Sigmoid colon (tissue), 7 donors: Measurements from ENCODE around the gene NTNG1. TPM values are rescaled to one million over a fixed set of nuclear protein-coding genes. Genes with fewer than 3 reads are reported as not detected.

ENCODE experiments used
- DNase-seq: peaks from one replicate; pipeline ENCODE4 v3.0.0-alpha.2; 2019
- H3K27ac ChIP-seq, 4 donors: fragments of 200-600 bp; sonication (generic); one replicate each; pipeline ENCODE4 v1.5.1; 2016 to 2019; ENCODE audit warnings: mild to moderate bottlenecking in 1 of 4
- H3K27me3 ChIP-seq, 3 donors: fragments of 200-600 bp; sonication (generic); one replicate each; pipeline ENCODE4 v1.5.1; 2019; ENCODE audit warnings: mild to moderate bottlenecking in 1 of 3
- H3K36me3 ChIP-seq, 4 donors: fragments of 200-600 bp; sonication (generic); one replicate each; pipeline ENCODE4 v1.5.1; 2016 to 2019
- H3K4me1 ChIP-seq, 4 donors: fragments of 200-600 bp; sonication (generic); one replicate each; pipeline ENCODE4 v1.5.1; 2017 to 2019
- H3K4me3 ChIP-seq, 4 donors: fragments of 200-600 bp; sonication (generic); one replicate each; pipeline ENCODE4 v1.5.1; 2017 to 2019; ENCODE audit warnings: mild to moderate bottlenecking in 2 of 4, moderate library complexity in 1 of 4
- H3K9me3 ChIP-seq, 4 donors: fragments of 200-600 bp in 3 of 4; sonication (generic) in 3 of 4; one replicate each; pipeline versions ENCODE4 v1.5.1 to v1.6.1; 2013 to 2019
- CTCF ChIP-seq, 4 experiments: fragments of 450-650 bp in 3 of 4; fragments of 200-600 bp in 1 of 4; IDR thresholded peaks; one replicate each; pipeline ENCODE4 v1.5.1; 2016 to 2019; ENCODE audit warnings: antibody characterized with exemption in 4 of 4, mild to moderate bottlenecking in 3 of 4, moderate library complexity in 2 of 4
- EP300 ChIP-seq, 4 donors: sonication (generic); formaldehyde crosslinking; IDR thresholded peaks; one replicate each; pipeline ENCODE4 v1.6.1; 2017; ENCODE audit warnings: antibody characterized with exemption in 4 of 4
- POLR2A ChIP-seq, 2 donors: fragments of 450-650 bp; IDR thresholded peaks; one replicate each; pipeline ENCODE4 v1.6.1; 2016; ENCODE audit warnings: antibody characterized with exemption in 2 of 2, mild to moderate bottlenecking in 2 of 2, moderate library complexity in 2 of 2
- POLR2AphosphoS5 ChIP-seq, 4 donors: sonication (generic); formaldehyde crosslinking; IDR thresholded peaks; one replicate each; pipeline ENCODE4 v1.6.1; 2017; ENCODE audit warnings: antibody characterized with exemption in 4 of 4
- WGBS, 2 donors: extraction: QIAGEN DNeasy Blood & Tissue Kit; methylation state at CpG; one replicate each; pipeline ENCODE4 v1.1.7; 2013; 5-methylcytosine and 5-hydroxymethylcytosine counted together
- intact Hi-C: fragments of 100-400 bp; cut with DNase I; formaldehyde crosslinking; loops from one replicate; pipeline ENCODE4 v1.15.1; 2023
- polyA plus RNA-seq, 3 donors: library from polyadenylated mRNA; stranded (reverse); fragments of 200-250 nt; gene quantifications; one replicate each; pipeline ENCODE4 v1.2.3, GENCODE V29; 2013
- total RNA-seq, 4 donors: library from RNA; depleted of rRNA; stranded (reverse); fragments of >200 nt; gene quantifications; one replicate each; pipeline ENCODE4 v1.1.0, GENCODE V29; 2016
- donor health status: healthy with polysubstance abuse.
- donor health status: Bipolar disorder and iron deficiency.
- donor health status: healthy.

The NTNG1 gene
- total and polyA plus RNA-seq, 7 donors, result under 0.01 to 32.5 (median 9.5) TPM; not detected in 1

- no peaks in the 10 kb centered on the region for H3K4me1 ChIP-seq
- intact Hi-C loops, result loop anchor here (10.0 kb wide), 2 partner anchors 221 to 251 kb away; no protein-coding TSS in a partner anchor
- no peak overlapping the region for H3K27ac ChIP-seq
- 90 to 92% methylated on average over 1 of the region's 1 CpG for WGBS, 2 donors
- no peaks in the 10 kb centered on the region for H3K9me3 ChIP-seq
- H3K36me3 ChIP-seq, result no peaks in the 10 kb centered on the region
- no peak overlapping the region for H3K4me3 ChIP-seq
- TF ChIP-seq EP300 (IDR thresholded peaks at IDR 0.05), result no peak
- TF ChIP-seq POLR2AphosphoS5 (IDR thresholded peaks at IDR 0.05), result no peak
- TF ChIP-seq POLR2A (IDR thresholded peaks at IDR 0.05), result no peak
- no peak for TF ChIP-seq CTCF (IDR thresholded peaks at IDR 0.05)
- no peaks in the 10 kb centered on the region for H3K27me3 ChIP-seq
- no peak for DNase-seq
Measured at GRCh38 chr1:107274227-107274626, 133.4 kb downstream of the NTNG1 start.

- no peak for DNase-seq
- no peak overlapping the region for H3K27ac ChIP-seq
- intact Hi-C loops, result loop anchor here (2.0 to 10.0 kb wide), 3 partner anchors 219 to 475 kb away; no protein-coding TSS in a partner anchor
- H3K36me3 ChIP-seq, result no peaks in the 10 kb centered on the region
- 5 to 48% methylated on average over 1 of the region's 1 CpG for WGBS, 2 donors
- H3K9me3 ChIP-seq, result no peaks in the 10 kb centered on the region
- no peaks in the 10 kb centered on the region for H3K4me1 ChIP-seq
- no peak for TF ChIP-seq POLR2A (IDR thresholded peaks at IDR 0.05)
- no peak for TF ChIP-seq POLR2AphosphoS5 (IDR thresholded peaks at IDR 0.05)
- no peak for TF ChIP-seq CTCF (IDR thresholded peaks at IDR 0.05)
- no peak for TF ChIP-seq EP300 (IDR thresholded peaks at IDR 0.05)
- no peaks in the 10 kb centered on the region for H3K27me3 ChIP-seq
- H3K4me3 ChIP-seq, result no peak overlapping the region
Measured at GRCh38 chr1:107276247-107276646, 135.4 kb downstream of the NTNG1 start.

GRCh38 chr1:107277022-107277421 is 136.2 kb downstream of the NTNG1 start:
- Histone ChIP-seq H3K4me3 (no peak overlapping the region), H3K27me3 (no peaks in the 10 kb centered on the region), H3K27ac (no peak overlapping the region), H3K4me1 (no peaks in the 10 kb centered on the region), H3K9me3 (no peaks in the 10 kb centered on the region), H3K36me3 (no peaks in the 10 kb centered on the region)
- WGBS, 2 donors, result 11 to 48% methylated on average over 4 of the region's 4 CpGs
- intact Hi-C loops, result loop anchor here (2.0 to 10.0 kb wide), 3 partner anchors 218 to 474 kb away; no protein-coding TSS in a partner anchor
- DNase-seq, result peak; percentile 60
- TF ChIP-seq POLR2A (IDR thresholded peaks at IDR 0.05) (no peak), EP300 (IDR thresholded peaks at IDR 0.05) (no peak), CTCF (IDR thresholded peaks at IDR 0.05) (peak; percentile 8 to 35 (median 24))

GRCh38 chr1:107286125-107286524 is 145.3 kb downstream of the NTNG1 start:
- 91% methylated on average over 4 of the region's 4 CpGs for WGBS, 2 donors

More at GRCh38 chr1:107286125-107286524, 145.3 kb downstream of the NTNG1 start:
- intact Hi-C loops, result no loop called here
- no peaks in the 10 kb centered on the region for H3K27me3 ChIP-seq
- no peaks in the 10 kb centered on the region for H3K4me1 ChIP-seq
- no peak for TF ChIP-seq EP300 (IDR thresholded peaks at IDR 0.05)
- TF ChIP-seq POLR2A (IDR thresholded peaks at IDR 0.05), result no peak
- no peak for TF ChIP-seq POLR2AphosphoS5 (IDR thresholded peaks at IDR 0.05)
- no peak for TF ChIP-seq CTCF (IDR thresholded peaks at IDR 0.05)
- no peaks in the 10 kb centered on the region for H3K36me3 ChIP-seq
- H3K27ac ChIP-seq, result no peak overlapping the region
- DNase-seq, result no peak
- no peak overlapping the region for H3K4me3 ChIP-seq
- H3K9me3 ChIP-seq, result no peaks in the 10 kb centered on the region
